CD4-positive, alpha-beta T cell (primary cell): Measurements from ENCODE around the gene ANO6. TPM values are rescaled to one million over a fixed set of nuclear protein-coding genes. Genes with fewer than 3 reads are reported as not detected.

Experiments used
- ATAC-seq: fragments of 200-7000 bp; cut with Tn5 transposase; one replicate; pipeline ENCODE4 v1.10.0; 2022; ENCODE audit warnings: mild to moderate bottlenecking; ENCODE audit not compliant: poor library complexity
- CTCF ChIA-PET: fragments of 350-600 bp; sonication (Branson Sonifier 250); formaldehyde crosslinking; loops from one replicate; lab custom pipeline; 2021; ENCODE audit warnings: antibody characterized with exemption, inconsistent platforms; lab: Charles Lee
- POLR2A ChIA-PET: fragments of 350-600 bp; sonication (Branson Sonifier 250); formaldehyde crosslinking; loops from one replicate; lab custom pipeline; 2021; ENCODE audit warnings: antibody characterized with exemption, inconsistent platforms; lab: Charles Lee
- DNase-seq, 14 experiments: peaks; one replicate each; pipeline ENCODE4 v3.0.0-alpha.2; 2013 to 2020; ENCODE audit warnings: mixed read lengths in 2 of 14
- H3K27ac ChIP-seq, 2 donors: one replicate each; pipeline versions ENCODE4 v1.5.1 to v1.7.0; 2013; ENCODE audit warnings: low read length in 2 of 2, low read depth in 1 of 2, mild to moderate bottlenecking in 1 of 2
- H3K27me3 ChIP-seq, 2 experiments: 1 replicate in 1 of 2; 2 replicates in 1 of 2; pipeline versions ENCODE4 v1.6.1 to v1.7.0; 2013; ENCODE audit warnings: low read length in 2 of 2, control low read depth in 1 of 2, mild to moderate bottlenecking in 1 of 2, moderate library complexity in 1 of 2; ENCODE audit not compliant: insufficient read depth in 2 of 2, control insufficient read depth in 1 of 2
- H3K36me3 ChIP-seq: one replicate; pipeline ENCODE4 v1.6.1; 2013; ENCODE audit warnings: low read length, control low read depth; ENCODE audit not compliant: insufficient read depth
- H3K4me1 ChIP-seq: one replicate; pipeline ENCODE4 v1.6.1; 2013; ENCODE audit warnings: low read length, control low read depth; ENCODE audit not compliant: insufficient read depth
- H3K4me3 ChIP-seq: one replicate; pipeline ENCODE4 v1.5.1; 2013; ENCODE audit warnings: mild to moderate bottlenecking, low read length, moderate library complexity
- H3K9me3 ChIP-seq, 2 experiments: 1 replicate in 1 of 2; 2 replicates in 1 of 2; pipeline versions ENCODE4 v1.6.1 to v1.7.0; 2013; ENCODE audit warnings: low read length in 2 of 2, mild to moderate bottlenecking in 2 of 2, control low read depth in 1 of 2, moderate library complexity in 1 of 2; ENCODE audit not compliant: control insufficient read depth in 1 of 2, insufficient read depth in 1 of 2
- H3K27ac Mint-ChIP-seq: one replicate; pipeline ENCODE4 v1.8.0; 2020; ENCODE audit warnings: mixed read lengths
- H3K27me3 Mint-ChIP-seq: one replicate; pipeline ENCODE4 v1.8.0; 2021; ENCODE audit warnings: mixed read lengths
- H3K36me3 Mint-ChIP-seq: one replicate; pipeline ENCODE4 v1.8.0; 2021; ENCODE audit warnings: low read depth, mixed read lengths
- H3K4me1 Mint-ChIP-seq: one replicate; pipeline ENCODE4 v1.8.0; 2021; ENCODE audit warnings: low read depth, mixed read lengths
- H3K4me3 Mint-ChIP-seq: one replicate; pipeline ENCODE4 v1.8.0; 2020; ENCODE audit warnings: mild to moderate bottlenecking, mixed read lengths
- H3K9me3 Mint-ChIP-seq: one replicate; pipeline ENCODE4 v1.8.0; 2020; ENCODE audit warnings: mixed read lengths
- CTCF ChIP-seq: fragments of 200-600 bp; IDR thresholded peaks from one replicate; pipeline ENCODE4 v1.8.0; 2022; ENCODE audit warnings: antibody characterized with exemption, mild to moderate bottlenecking
- intact Hi-C, 2 experiments: fragments of 100-400 bp; cut with DNase I in 1 of 2; cut with micrococcal nuclease in 1 of 2; formaldehyde crosslinking; loops; one replicate each; pipeline versions ENCODE4 v1.15.1 to v1.9.0; 2023 to 2025; cut with DNase I, micrococcal nuclease
- total RNA-seq, 174 experiments: library from RNA in 2 of 174; stranded (reverse) in 2 of 174; gene quantifications; one replicate each; pipeline ENCODE4 v1.2.3 and lab custom pipeline; 2021 to 2026

The ANO6 gene
- total RNA-seq, 2 experiments from 2014 or later, result 11.6 to 11.7 TPM

- no peak overlapping the region for H3K4me3 ChIP-seq
- peaks cover 82% of the 10 kb centered on the region for H3K4me1 Mint-ChIP-seq
- no peak overlapping the region for H3K27ac ChIP-seq
- H3K27ac Mint-ChIP-seq, result no peak overlapping the region
- ChIA-PET CTCF (no interaction called here), POLR2A (no interaction called here)
- ATAC-seq, result no peak
- no peaks in the 10 kb centered on the region for H3K36me3 ChIP-seq
- H3K9me3 Mint-ChIP-seq, result no peaks in the 10 kb centered on the region
- no peaks in the 10 kb centered on the region for H3K27me3 ChIP-seq
- H3K9me3 ChIP-seq, result no peaks in the 10 kb centered on the region
- H3K4me3 Mint-ChIP-seq, result peak overlapping the region; percentile 42
- no peaks in the 10 kb centered on the region for H3K27me3 Mint-ChIP-seq
- intact Hi-C loops, result no loop called here
- TF ChIP-seq CTCF, result no peak
- H3K36me3 Mint-ChIP-seq, result peaks cover 13% of the 10 kb centered on the region
- H3K4me1 ChIP-seq, result peaks cover 30% of the 10 kb centered on the region
- no peak for DNase-seq
Observed at GRCh38 chr12:45220363-45220931, 4.6 kb downstream of the ANO6 start.

GRCh38 chr12:45220969-45221368 is 5.1 kb downstream of the ANO6 start:
- Mint-ChIP-seq H3K4me3 (no peak overlapping the region), H3K9me3 (no peaks in the 10 kb centered on the region), H3K36me3 (peaks cover 12% of the 10 kb centered on the region), H3K4me1 (peaks cover 77% of the 10 kb centered on the region), H3K27ac (no peak overlapping the region), H3K27me3 (no peaks in the 10 kb centered on the region)
- no peaks in the 10 kb centered on the region for H3K27me3 ChIP-seq
- ChIA-PET CTCF (no interaction called here), POLR2A (no interaction called here)
- H3K36me3 ChIP-seq, result no peaks in the 10 kb centered on the region
- TF ChIP-seq CTCF, result no peak
- intact Hi-C loops, result no loop called here
- H3K4me3 ChIP-seq, result no peak overlapping the region
- ATAC-seq (no peak), DNase-seq (no peak)
- no peak overlapping the region for H3K27ac ChIP-seq
- peaks cover 30% of the 10 kb centered on the region for H3K4me1 ChIP-seq
- no peaks in the 10 kb centered on the region for H3K9me3 ChIP-seq

- no peaks in the 10 kb centered on the region for H3K9me3 Mint-ChIP-seq
- H3K27ac ChIP-seq, result no peak overlapping the region
- peaks cover 26% of the 10 kb centered on the region for H3K36me3 Mint-ChIP-seq
- no peak overlapping the region for H3K4me3 Mint-ChIP-seq
- CTCF ChIA-PET, result no interaction called here
- peaks cover 3% of the 10 kb centered on the region for H3K36me3 ChIP-seq
- ATAC-seq, result no peak
- H3K27ac Mint-ChIP-seq, result no peak overlapping the region
- no peaks in the 10 kb centered on the region for H3K27me3 ChIP-seq
- no peak overlapping the region for H3K4me3 ChIP-seq
- no peak for DNase-seq
- H3K4me1 Mint-ChIP-seq, result peaks cover 71% of the 10 kb centered on the region
- POLR2A ChIA-PET, result no interaction called here
- intact Hi-C loops, result no loop called here
- peaks cover 17% of the 10 kb centered on the region for H3K4me1 ChIP-seq
- H3K9me3 ChIP-seq, result no peaks in the 10 kb centered on the region
- no peaks in the 10 kb centered on the region for H3K27me3 Mint-ChIP-seq
- TF ChIP-seq CTCF, result no peak
Observed at GRCh38 chr12:45223868-45224267, 8.0 kb downstream of the ANO6 start.
